Upper lobe of left lung (tissue), 6 donors: ENCODE results near the gene ADK. TPM values are rescaled to one million over a fixed set of nuclear protein-coding genes. Genes with fewer than 3 reads are reported as not detected.
A peak's percentile ranks its signal among the peaks of the same experiment; 100 is the strongest.
"Not testable (repeated sequence)": the region's sequence is repeated elsewhere in the genome, so short reads cannot be mapped to it uniquely, and the experiment has no call there.

Experiments
- ATAC-seq, 2 donors: fragments of 200-7000 bp; cut with Tn5 transposase; one replicate each; pipeline ENCODE4 v1.9.1; 2022; ENCODE audit warnings: mild to moderate bottlenecking in 2 of 2, moderate library complexity in 2 of 2; ENCODE audit not compliant: low FRiP score in 2 of 2
- DNase-seq, 2 donors: peaks; one replicate each; pipeline ENCODE4 v3.0.0-alpha.2; 2019 to 2020
- H3K27ac ChIP-seq, 4 donors: fragments of 200-600 bp; sonication (generic); one replicate each; pipeline ENCODE4 v1.5.1; 2016 to 2019
- H3K27me3 ChIP-seq, 4 donors: fragments of 200-600 bp; sonication (generic); one replicate each; pipeline ENCODE4 v1.5.1; 2017 to 2019
- H3K36me3 ChIP-seq, 4 donors: fragments of 200-600 bp; sonication (generic); one replicate each; pipeline ENCODE4 v1.5.1; 2016 to 2019
- H3K4me1 ChIP-seq, 4 donors: fragments of 200-600 bp; sonication (generic); one replicate each; pipeline ENCODE4 v1.5.1; 2018 to 2019
- H3K4me3 ChIP-seq, 4 donors: fragments of 200-600 bp; sonication (generic); one replicate each; pipeline ENCODE4 v1.5.1; 2017 to 2019; ENCODE audit warnings: mild to moderate bottlenecking in 2 of 4, moderate library complexity in 1 of 4
- H3K9me3 ChIP-seq, 4 donors: fragments of 200-600 bp; sonication (generic); one replicate each; pipeline ENCODE4 v1.5.1; 2018 to 2019
- EP300 ChIP-seq, 4 donors: sonication (generic); formaldehyde crosslinking; IDR thresholded peaks; one replicate each; pipeline ENCODE4 v1.5.1; 2017; ENCODE audit warnings: antibody characterized with exemption in 4 of 4, control low read depth in 2 of 4
- POLR2A ChIP-seq, 4 donors: fragments of 450-650 bp; IDR thresholded peaks; one replicate each; pipeline ENCODE4 v1.5.1; 2016 to 2017; ENCODE audit warnings: antibody characterized with exemption in 4 of 4, mild to moderate bottlenecking in 2 of 4
- POLR2AphosphoS5 ChIP-seq, 2 donors: sonication (generic); formaldehyde crosslinking; IDR thresholded peaks; one replicate each; pipeline ENCODE4 v1.5.1; 2017; ENCODE audit warnings: antibody characterized with exemption in 2 of 2
- WGBS, 2 donors: methylation state at CpG; one replicate each; pipeline ENCODE4 v1.1.5; 2017 to 2018; 5-methylcytosine and 5-hydroxymethylcytosine counted together
- total RNA-seq, 6 donors: library from RNA; depleted of rRNA in 4 of 6; stranded (reverse); fragments of >200 nt in 4 of 6; gene quantifications; one replicate each; pipeline versions ENCODE4 v1.1.0 to v1.2.1, GENCODE V29; 2016 to 2021
- TF ChIP-seq, protein P1 (sequence below), 6 experiments: fragments of 450-650 bp in 4 of 6; fragments of 200-600 bp in 2 of 6; sonication (generic) in 2 of 6; IDR thresholded peaks; one replicate each; pipeline ENCODE4 v1.5.1; 2016 to 2019; ENCODE audit warnings: antibody characterized with exemption in 6 of 6
- donor health status: DM: no; HTN: no; CAD: no; lungs with moderate emphysema.
- donor health status: DM: no; HTN: yes; CAD: no; lungs with severe emphysema.

The ADK gene
- total RNA-seq, 6 donors from 2014 or later = 27.9 to 123 (median 48.1) TPM

DNA sequence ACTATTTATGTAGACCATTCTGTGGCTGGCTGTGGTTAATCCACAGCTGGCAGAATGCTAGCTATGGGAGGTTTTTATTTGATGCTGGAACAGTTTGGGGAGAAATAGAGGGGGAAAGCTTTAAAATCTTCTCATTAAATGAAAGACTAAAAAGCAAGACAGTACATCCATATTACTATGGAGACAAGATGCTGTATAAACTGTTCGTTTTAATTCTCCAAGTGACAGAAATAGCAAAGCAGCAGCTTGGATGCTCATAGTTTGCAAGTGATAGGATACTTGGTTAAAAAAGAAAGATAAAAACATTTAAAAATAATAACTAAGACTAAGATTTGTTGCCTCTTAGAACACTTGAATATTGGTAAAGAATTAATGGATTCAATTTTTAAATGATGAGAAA lies 370.5 kb downstream of the ADK start:
- no peaks in the 10 kb centered on the region for H3K27me3 ChIP-seq
- H3K4me3 ChIP-seq = no peak overlapping the region
- 81 to 96% methylated on average over 1 of the region's 1 CpG for WGBS, 2 donors
- H3K36me3 ChIP-seq = no peaks in the 10 kb centered on the region
- H3K9me3 ChIP-seq = no peaks in the 10 kb centered on the region
- H3K27ac ChIP-seq = no peak overlapping the region
- no peak for TF ChIP-seq POLR2A (IDR thresholded peaks at IDR 0.05)
- TF ChIP-seq, protein P1, sequence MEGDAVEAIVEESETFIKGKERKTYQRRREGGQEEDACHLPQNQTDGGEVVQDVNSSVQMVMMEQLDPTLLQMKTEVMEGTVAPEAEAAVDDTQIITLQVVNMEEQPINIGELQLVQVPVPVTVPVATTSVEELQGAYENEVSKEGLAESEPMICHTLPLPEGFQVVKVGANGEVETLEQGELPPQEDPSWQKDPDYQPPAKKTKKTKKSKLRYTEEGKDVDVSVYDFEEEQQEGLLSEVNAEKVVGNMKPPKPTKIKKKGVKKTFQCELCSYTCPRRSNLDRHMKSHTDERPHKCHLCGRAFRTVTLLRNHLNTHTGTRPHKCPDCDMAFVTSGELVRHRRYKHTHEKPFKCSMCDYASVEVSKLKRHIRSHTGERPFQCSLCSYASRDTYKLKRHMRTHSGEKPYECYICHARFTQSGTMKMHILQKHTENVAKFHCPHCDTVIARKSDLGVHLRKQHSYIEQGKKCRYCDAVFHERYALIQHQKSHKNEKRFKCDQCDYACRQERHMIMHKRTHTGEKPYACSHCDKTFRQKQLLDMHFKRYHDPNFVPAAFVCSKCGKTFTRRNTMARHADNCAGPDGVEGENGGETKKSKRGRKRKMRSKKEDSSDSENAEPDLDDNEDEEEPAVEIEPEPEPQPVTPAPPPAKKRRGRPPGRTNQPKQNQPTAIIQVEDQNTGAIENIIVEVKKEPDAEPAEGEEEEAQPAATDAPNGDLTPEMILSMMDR (IDR thresholded peaks at IDR 0.05) = no peak
- TF ChIP-seq POLR2AphosphoS5 (IDR thresholded peaks at IDR 0.05) = no peak
- no peak for TF ChIP-seq EP300 (IDR thresholded peaks at IDR 0.05)
- no peak for DNase-seq
- ATAC-seq = no peak
- no peaks in the 10 kb centered on the region for H3K4me1 ChIP-seq

DNA sequence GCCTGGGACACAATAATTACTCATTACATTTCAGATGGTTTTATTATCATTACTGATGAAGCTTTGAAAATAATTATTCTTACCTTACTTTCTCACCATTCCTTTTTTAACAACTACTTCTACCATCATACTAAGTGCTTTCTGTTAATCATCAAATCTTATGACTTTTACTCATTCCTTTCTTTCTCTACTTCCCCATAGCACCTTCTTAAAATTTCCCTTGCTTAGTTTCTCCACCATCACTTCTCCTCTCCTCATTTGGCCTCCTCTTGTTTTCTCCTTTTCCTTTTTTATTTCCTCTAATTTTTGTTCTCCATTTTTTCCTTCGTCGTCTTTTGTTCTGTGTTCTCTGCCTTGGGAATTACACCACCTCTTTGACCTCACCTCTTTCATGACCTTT lies 372.2 kb downstream of the ADK start:
- Histone ChIP-seq H3K27me3 (no peaks in the 10 kb centered on the region), H3K27ac (no peak overlapping the region), H3K36me3 (no peaks in the 10 kb centered on the region), H3K9me3 (no peaks in the 10 kb centered on the region), H3K4me1 (no peaks in the 10 kb centered on the region), H3K4me3 (no peak overlapping the region)
- no peak for DNase-seq
- WGBS, 2 donors = 79 to 84% methylated on average over 2 of the region's 2 CpGs
- no peak for ATAC-seq
- TF ChIP-seq, protein P1 (IDR thresholded peaks at IDR 0.05) = no peak
- TF ChIP-seq POLR2A (IDR thresholded peaks at IDR 0.05) (no peak), POLR2AphosphoS5 (IDR thresholded peaks at IDR 0.05) (no peak), EP300 (IDR thresholded peaks at IDR 0.05) (no peak)

DNA sequence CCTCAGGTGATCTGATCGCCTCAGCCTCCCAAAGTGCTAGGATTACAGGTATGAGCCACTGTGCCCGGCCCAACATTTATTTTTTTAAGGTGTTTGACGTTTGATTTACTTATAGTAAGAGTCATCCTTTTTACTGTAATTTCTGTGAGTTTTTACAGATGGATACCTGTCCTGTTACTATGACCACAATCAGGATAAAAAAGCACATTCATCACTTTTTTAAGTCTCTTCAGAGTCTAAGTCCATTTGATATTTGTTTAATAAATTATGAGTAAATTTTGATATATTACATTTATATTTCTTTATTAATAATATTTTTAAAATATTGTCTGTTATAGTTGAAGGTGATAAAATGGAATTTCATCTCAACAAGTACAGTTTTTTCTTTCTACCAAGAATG lies 374.9 kb downstream of the ADK start:
- DNase-seq (no peak), ATAC-seq (no peak)
- Histone ChIP-seq H3K27me3 (no peaks in the 10 kb centered on the region), H3K9me3 (no peaks in the 10 kb centered on the region), H3K4me1 (no peaks in the 10 kb centered on the region), H3K4me3 (no peak overlapping the region), H3K36me3 (no peaks in the 10 kb centered on the region), H3K27ac (no peak overlapping the region)
- TF ChIP-seq POLR2A (IDR thresholded peaks at IDR 0.05) = no peak
- TF ChIP-seq POLR2AphosphoS5 (IDR thresholded peaks at IDR 0.05) = no peak
- TF ChIP-seq, protein P1 (IDR thresholded peaks at IDR 0.05) = no peak
- no peak for TF ChIP-seq EP300 (IDR thresholded peaks at IDR 0.05)
- 96 to 99% methylated on average over 3 of the region's 3 CpGs for WGBS, 2 donors

DNA sequence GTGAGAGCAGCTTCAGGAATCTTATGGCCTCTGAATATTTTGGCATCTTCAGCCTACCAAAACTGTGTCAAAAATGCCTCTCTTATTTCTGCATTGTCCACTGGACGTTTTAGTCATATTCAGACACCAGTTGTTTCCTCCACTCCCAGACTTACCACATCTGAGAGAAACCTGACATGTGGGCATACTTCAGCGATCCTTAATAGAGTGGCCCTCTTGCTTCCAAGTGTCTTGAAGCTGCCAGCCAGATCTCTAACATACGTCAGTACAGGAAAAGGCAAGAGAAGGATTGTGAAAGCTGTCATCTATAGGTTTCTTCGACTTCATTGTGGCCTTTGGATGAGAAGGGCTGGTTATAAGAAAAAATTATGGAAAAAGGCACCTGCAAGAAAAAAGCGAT lies 376.6 kb downstream of the ADK start:
- DNase-seq = peak in 1 of 2 donors; percentile 27
- not testable (repeated sequence) for H3K9me3 ChIP-seq, H3K27me3 ChIP-seq, H3K4me1 ChIP-seq, ATAC-seq, H3K4me3 ChIP-seq, H3K36me3 ChIP-seq, H3K27ac ChIP-seq
- WGBS, 2 donors = 70 to 76% methylated on average over 5 of the region's 5 CpGs

DNA sequence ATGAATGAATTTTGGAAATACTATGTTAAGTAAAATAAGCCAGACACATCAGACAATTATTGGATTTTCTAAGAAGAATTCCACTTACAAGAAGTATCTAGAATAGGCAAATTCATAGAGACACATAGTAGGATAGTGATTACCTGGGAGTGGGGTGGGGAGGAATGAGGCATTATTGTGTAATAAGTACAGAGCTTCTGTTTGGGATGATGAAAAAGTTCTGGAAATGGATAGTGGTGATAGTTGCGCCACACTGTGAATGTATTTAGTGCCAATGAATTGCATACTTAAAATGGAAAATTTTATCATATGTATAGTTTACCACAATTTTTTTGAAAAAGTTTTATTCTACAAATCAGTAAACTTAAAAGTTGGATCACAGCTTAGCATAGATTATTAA lies 378.2 kb downstream of the ADK start:
- ATAC-seq = no peak

More for the DNA sequence above, 378.2 kb downstream of the ADK start:
- no peak for DNase-seq
- no peaks in the 10 kb centered on the region for H3K9me3 ChIP-seq
- H3K4me3 ChIP-seq = no peak overlapping the region
- WGBS, 2 donors = 95 to 100% methylated on average over 1 of the region's 1 CpG
- no peaks in the 10 kb centered on the region for H3K4me1 ChIP-seq
- TF ChIP-seq POLR2A (IDR thresholded peaks at IDR 0.05) (no peak), POLR2AphosphoS5 (IDR thresholded peaks at IDR 0.05) (no peak), EP300 (IDR thresholded peaks at IDR 0.05) (no peak)
- TF ChIP-seq, protein P1 (IDR thresholded peaks at IDR 0.05) = no peak
- no peaks in the 10 kb centered on the region for H3K36me3 ChIP-seq
- H3K27ac ChIP-seq = no peak overlapping the region
- H3K27me3 ChIP-seq = no peaks in the 10 kb centered on the region
